LNCAP (cell line): ENCODE results near the gene IFIT2.

Experiments
- TF ChIP-seq, protein P1 (sequence below): fragments of 450-650 bp; IDR thresholded peaks from 2 replicates; pipeline ENCODE4 v1.5.1; 2017; ENCODE audit warnings: mild to moderate bottlenecking

IFIT2 gene

DNA sequence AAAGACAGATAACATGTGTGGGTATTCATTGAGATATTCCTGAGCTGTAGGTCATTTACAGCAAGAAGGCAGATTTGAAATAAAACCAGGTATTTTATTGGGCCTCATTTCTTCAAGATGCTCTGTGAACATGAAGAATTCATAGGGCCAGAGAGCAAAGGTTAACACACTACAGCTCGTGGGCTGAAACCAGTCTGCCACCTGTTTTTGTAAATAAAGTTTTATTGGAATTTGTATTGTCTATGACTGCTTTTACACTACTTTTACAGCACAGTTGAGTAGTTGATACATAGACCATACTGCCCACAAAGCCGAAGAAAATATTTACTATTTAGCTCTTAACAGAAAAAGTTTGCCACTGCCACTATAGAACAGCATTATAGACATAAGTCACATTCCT, 28.2 kb upstream of the IFIT2 start:
- TF ChIP-seq, protein P1, sequence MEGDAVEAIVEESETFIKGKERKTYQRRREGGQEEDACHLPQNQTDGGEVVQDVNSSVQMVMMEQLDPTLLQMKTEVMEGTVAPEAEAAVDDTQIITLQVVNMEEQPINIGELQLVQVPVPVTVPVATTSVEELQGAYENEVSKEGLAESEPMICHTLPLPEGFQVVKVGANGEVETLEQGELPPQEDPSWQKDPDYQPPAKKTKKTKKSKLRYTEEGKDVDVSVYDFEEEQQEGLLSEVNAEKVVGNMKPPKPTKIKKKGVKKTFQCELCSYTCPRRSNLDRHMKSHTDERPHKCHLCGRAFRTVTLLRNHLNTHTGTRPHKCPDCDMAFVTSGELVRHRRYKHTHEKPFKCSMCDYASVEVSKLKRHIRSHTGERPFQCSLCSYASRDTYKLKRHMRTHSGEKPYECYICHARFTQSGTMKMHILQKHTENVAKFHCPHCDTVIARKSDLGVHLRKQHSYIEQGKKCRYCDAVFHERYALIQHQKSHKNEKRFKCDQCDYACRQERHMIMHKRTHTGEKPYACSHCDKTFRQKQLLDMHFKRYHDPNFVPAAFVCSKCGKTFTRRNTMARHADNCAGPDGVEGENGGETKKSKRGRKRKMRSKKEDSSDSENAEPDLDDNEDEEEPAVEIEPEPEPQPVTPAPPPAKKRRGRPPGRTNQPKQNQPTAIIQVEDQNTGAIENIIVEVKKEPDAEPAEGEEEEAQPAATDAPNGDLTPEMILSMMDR: no peak

DNA sequence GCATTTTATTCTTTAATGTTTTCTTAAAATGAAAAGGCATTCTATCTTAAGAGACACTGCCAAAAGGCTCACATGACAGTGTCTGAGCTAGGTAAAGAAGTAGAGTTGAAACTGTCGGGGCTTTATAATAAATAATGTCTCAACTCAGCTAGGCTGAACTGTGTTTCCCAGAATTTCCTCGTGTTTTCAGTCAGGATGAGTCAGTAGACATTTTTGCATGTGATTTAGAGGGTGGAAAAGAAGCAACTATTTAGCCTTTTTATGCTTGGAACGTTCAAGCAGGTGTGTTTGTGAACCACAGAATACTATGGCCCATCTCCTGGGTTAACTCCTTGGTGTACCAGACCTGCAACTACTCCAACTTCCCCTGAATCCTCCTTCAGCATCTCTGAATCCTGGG, 26.9 kb upstream of the IFIT2 start:
- TF ChIP-seq, protein P1: no peak

DNA sequence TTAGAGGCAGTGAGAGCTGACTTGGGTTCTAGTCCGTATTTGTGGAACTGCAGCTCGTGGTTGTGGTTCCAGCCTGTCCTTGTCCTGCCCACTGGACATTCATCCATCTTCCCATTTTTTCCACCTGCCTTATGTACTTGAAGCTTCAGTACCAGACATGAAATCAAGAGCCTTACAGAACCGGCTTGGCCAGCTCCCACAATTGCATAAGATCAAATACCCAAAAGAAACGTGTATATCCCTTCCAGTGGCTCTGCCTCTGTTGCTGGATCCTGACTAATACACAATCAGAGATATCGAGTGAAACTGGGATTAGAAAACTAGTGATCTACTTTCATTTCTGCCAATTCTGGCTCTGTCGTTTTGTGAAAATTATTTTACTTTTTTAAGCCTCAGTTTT, 26.5 kb upstream of the IFIT2 start:
- TF ChIP-seq, protein P1: no peak

DNA sequence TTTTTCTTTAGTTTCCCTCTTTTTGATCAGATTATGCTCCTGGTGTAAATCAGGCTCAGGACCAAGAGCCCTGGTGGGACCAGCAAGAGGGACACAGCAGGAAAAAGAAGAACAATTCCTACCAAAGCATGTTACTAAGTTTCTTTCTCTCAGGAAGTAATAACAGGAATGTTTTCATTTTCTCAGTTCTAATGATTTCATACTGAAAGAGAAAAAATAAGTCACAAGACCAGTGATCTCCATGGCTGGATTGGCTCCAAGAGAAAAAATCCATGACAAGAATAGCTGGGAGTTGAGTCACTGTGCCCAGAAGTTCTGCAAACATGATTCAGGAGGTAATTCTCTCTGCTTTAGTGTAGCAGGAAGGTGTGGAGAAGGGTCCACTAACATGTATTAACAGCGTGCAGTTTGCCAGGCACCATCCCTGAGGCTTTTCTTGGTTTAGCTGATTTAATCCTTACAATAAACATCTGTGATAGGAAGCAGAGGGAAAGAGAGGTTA, 23.8 kb upstream of the IFIT2 start:
- TF ChIP-seq, protein P1: no peak

DNA sequence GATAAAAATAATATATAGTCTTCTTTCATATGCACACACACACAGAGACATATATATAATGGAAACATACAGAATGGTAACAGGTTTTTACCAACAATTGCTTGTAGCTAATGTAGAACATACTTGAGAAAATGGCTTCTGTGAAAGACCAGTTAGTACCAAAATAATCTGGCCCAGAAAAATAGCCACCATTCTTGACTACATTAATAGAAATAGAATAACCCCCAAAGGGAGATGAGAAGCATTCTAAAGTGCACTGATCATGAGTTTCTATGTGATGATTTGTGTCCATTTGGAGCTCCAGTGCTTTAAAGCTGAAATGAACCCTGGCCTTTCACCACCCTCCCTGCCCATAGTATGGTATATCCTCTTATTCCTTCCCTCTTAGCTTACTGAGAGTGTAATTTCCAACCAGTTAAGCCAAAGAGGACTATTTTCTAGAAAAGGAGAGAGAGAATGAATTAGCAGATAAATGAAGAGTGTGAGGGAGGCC, 22.9 kb upstream of the IFIT2 start:
- TF ChIP-seq, protein P1: no peak

DNA sequence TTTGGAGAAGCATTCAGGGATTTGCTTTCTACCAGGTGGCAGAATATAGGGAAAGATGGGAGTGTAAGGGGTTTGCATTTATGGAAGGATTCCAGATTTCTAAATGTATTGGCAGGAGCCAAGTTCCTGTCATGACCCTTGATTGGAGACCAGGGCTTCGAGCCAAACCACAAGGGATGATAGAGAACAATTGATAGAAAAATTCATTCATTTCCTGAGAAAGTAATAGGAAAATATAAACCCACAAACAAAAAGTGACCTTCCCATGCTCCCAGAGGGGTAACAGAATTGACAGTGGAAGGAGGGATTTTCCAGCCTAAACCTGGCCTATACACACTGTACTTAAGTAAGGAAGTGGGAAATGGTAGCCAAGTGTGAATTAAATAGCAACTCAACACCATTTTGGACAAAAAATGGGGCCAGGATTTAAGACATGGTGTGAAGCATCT, 22.4 kb upstream of the IFIT2 start:
- TF ChIP-seq, protein P1: no peak

DNA sequence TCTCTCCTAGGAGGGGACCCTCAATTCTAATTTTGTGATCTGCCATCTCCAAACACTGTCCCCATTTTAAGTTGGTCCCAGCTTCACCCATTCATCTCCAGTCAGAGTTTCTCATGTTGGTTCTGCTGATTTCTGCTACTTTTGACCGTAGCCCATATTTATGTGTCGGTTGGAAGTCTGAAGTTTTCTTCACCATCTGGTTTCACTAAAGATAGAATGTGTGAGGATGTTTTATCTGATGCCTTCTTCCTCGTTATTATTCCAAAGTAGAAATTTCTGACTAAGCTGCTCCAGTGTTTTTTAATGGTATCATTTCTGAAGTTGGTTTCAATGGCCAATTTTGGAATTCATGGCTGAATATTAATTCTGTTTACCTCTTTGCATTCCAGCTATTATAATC, 21.3 kb upstream of the IFIT2 start:
- TF ChIP-seq, protein P1: no peak
